Measurements from ENCODE around the gene PHF10.

The PHF10 gene

DNA sequence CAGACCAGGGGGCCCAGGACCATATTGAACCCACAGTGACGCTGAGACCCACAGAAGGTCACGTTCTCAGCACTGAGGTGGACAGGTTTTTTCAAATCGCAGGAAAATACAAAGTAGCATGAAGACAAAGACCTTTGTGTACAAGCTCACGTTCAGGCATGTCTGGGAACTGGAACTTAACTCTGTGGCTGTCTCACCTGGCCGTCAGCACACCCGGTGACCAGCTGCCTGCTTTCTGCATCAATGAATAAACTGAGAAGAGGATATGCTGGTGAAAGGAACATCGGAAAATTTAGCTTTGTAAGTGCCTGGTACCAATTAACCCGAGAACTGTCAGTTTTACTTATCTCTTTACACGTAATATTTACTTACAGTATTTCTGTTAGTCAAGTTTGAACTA, 59.0 kb downstream of the PHF10 start:
- Histone ChIP-seq H3K27me3 (ENCODE audit: insufficient read depth, low read length) (no peaks in the 10 kb centered on the region), H3K4ac (ENCODE audit: low read depth, low read length) (no peak overlapping the region), H2BK12ac (ENCODE audit: low read length) (no peak overlapping the region), H4K91ac (ENCODE audit: low read depth, low read length) (no peak overlapping the region), H2AFZ (ENCODE audit: insufficient read depth, low read length, poor library complexity) (no peak overlapping the region), H3K36me3 (ENCODE audit: control insufficient read depth in 1 of 2, insufficient read depth in 2 of 2, low read length in 2 of 2) (peaks cover 42 to 55% of the 10 kb centered on the region in 2 experiments), H3K79me1 (ENCODE audit: low read length) (no peaks in the 10 kb centered on the region), H3K18ac (ENCODE audit: low read length) (no peak overlapping the region), H2AK5ac (ENCODE audit: low read length) (no peak overlapping the region), H3K4me2 (ENCODE audit: low read length) (no peak overlapping the region), H3K9ac (ENCODE audit: low read length) (no peak overlapping the region), H4K12ac (ENCODE audit: low read depth, low read length) (no peak overlapping the region), H3K14ac (ENCODE audit: low read length) (no peak overlapping the region), H3K9me3 (ENCODE audit: insufficient read depth, low read depth, low read length) (peaks cover 1% of the 10 kb centered on the region), H3K27ac (ENCODE audit: low read depth, low read length) (no peak overlapping the region), H3K4me3 (ENCODE audit: low read depth, low read length) (no peak overlapping the region), H3K23ac (ENCODE audit: low read length) (no peak overlapping the region), H3K4me1 (ENCODE audit: control insufficient read depth in 1 of 2, insufficient read depth in 2 of 2, low read length in 2 of 2) (no peaks in the 10 kb centered on the region), H3K79me2 (ENCODE audit: control insufficient read depth, insufficient read depth, low read length, poor library complexity) (no peaks in the 10 kb centered on the region), H4K8ac (ENCODE audit: low read depth, low read length) (no peak overlapping the region), H2BK5ac (ENCODE audit: low read depth, low read length, poor library complexity) (no peak overlapping the region), H2BK120ac (ENCODE audit: insufficient read depth, low read length, poor library complexity) (no peak overlapping the region)
- WGBS (ENCODE audit: extremely low coverage, insufficient coverage, insufficient read length) = no CpG with 5 or more reads among the region's 9 CpGs
- DNase-seq = no peak

DNA sequence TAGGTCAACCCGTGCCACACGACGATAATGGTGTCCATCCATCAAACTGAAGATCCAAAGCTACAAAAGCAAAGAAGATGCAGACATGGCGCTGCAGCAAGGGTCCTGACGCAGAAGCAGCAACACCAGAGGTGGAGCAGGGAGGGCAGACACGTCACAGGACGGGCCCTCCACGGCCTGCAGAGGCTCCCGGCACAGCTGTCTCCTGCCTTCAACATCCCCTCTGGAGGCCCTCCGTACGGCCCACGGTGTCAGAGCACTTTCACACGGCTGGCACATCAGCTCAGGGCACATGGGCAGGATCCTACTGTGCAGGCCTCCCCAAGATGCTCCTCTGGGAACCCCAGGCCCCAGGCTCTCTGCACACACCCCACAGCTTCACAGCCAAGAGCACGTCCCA, 60.1 kb downstream of the PHF10 start:
- no CpG with 5 or more reads among the region's 14 CpGs for WGBS (ENCODE audit: extremely low coverage, insufficient coverage, insufficient read length)
- Histone ChIP-seq H3K4me2 (ENCODE audit: low read length) (no peak overlapping the region), H2AFZ (ENCODE audit: insufficient read depth, low read length, poor library complexity) (no peak overlapping the region), H3K23ac (ENCODE audit: low read length) (no peak overlapping the region), H3K79me1 (ENCODE audit: low read length) (no peaks in the 10 kb centered on the region), H3K27ac (ENCODE audit: low read depth, low read length) (no peak overlapping the region), H3K9ac (ENCODE audit: low read length) (no peak overlapping the region), H3K4ac (ENCODE audit: low read depth, low read length) (no peak overlapping the region), H3K36me3 (ENCODE audit: control insufficient read depth in 1 of 2, insufficient read depth in 2 of 2, low read length in 2 of 2) (peaks cover 46 to 59% of the 10 kb centered on the region in 2 experiments), H2BK5ac (ENCODE audit: low read depth, low read length, poor library complexity) (no peak overlapping the region), H3K14ac (ENCODE audit: low read length) (no peak overlapping the region), H4K8ac (ENCODE audit: low read depth, low read length) (no peak overlapping the region), H2AK5ac (ENCODE audit: low read length) (no peak overlapping the region), H3K79me2 (ENCODE audit: control insufficient read depth, insufficient read depth, low read length, poor library complexity) (no peaks in the 10 kb centered on the region), H3K27me3 (ENCODE audit: insufficient read depth, low read length) (no peaks in the 10 kb centered on the region), H2BK12ac (ENCODE audit: low read length) (no peak overlapping the region), H3K4me1 (ENCODE audit: control insufficient read depth in 1 of 2, insufficient read depth in 2 of 2, low read length in 2 of 2) (no peaks in the 10 kb centered on the region), H3K9me3 (ENCODE audit: insufficient read depth, low read depth, low read length) (peaks cover 1% of the 10 kb centered on the region), H4K91ac (ENCODE audit: low read depth, low read length) (no peak overlapping the region), H4K12ac (ENCODE audit: low read depth, low read length) (no peak overlapping the region), H2BK120ac (ENCODE audit: insufficient read depth, low read length, poor library complexity) (no peak overlapping the region), H3K18ac (ENCODE audit: low read length) (no peak overlapping the region), H3K4me3 (ENCODE audit: low read depth, low read length) (no peak overlapping the region)
- DNase-seq = no peak

DNA sequence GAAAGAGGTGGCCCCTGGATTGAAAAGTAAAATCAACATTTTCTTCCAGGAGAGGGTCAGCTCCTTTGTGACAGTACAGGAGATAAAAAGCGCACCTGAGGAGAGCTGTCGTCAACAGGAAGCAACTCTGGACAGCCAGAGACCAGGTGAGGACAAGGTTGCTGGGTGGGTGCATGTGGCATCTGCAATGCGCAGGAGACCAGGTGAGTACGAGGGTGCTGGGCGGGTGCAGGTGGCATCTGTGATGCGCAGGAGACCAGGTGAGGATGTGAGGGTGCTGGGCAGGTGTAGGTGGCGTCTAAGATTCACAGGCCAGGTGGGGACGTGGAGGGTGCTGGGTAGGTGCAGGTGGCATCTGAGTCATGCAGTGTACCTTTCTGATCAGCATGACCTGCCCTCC, 60.8 kb downstream of the PHF10 start:
- Histone ChIP-seq H3K79me1 (ENCODE audit: low read length) (no peaks in the 10 kb centered on the region), H3K9ac (ENCODE audit: low read length) (no peak overlapping the region), H2AK5ac (ENCODE audit: low read length) (no peak overlapping the region), H2BK5ac (ENCODE audit: low read depth, low read length, poor library complexity) (no peak overlapping the region), H3K4ac (ENCODE audit: low read depth, low read length) (no peak overlapping the region), H3K4me3 (ENCODE audit: low read depth, low read length) (no peak overlapping the region), H4K91ac (ENCODE audit: low read depth, low read length) (no peak overlapping the region), H4K12ac (ENCODE audit: low read depth, low read length) (no peak overlapping the region), H3K4me1 (ENCODE audit: control insufficient read depth in 1 of 2, insufficient read depth in 2 of 2, low read length in 2 of 2) (no peaks in the 10 kb centered on the region), H3K14ac (ENCODE audit: low read length) (no peak overlapping the region), H2BK12ac (ENCODE audit: low read length) (no peak overlapping the region), H3K9me3 (ENCODE audit: insufficient read depth, low read depth, low read length) (peaks cover 1% of the 10 kb centered on the region), H2AFZ (ENCODE audit: insufficient read depth, low read length, poor library complexity) (no peak overlapping the region), H4K8ac (ENCODE audit: low read depth, low read length) (no peak overlapping the region), H3K27ac (ENCODE audit: low read depth, low read length) (no peak overlapping the region), H2BK120ac (ENCODE audit: insufficient read depth, low read length, poor library complexity) (no peak overlapping the region), H3K23ac (ENCODE audit: low read length) (no peak overlapping the region), H3K36me3 (ENCODE audit: control insufficient read depth in 1 of 2, insufficient read depth in 2 of 2, low read length in 2 of 2) (peaks cover 49 to 60% of the 10 kb centered on the region in 2 experiments), H3K4me2 (ENCODE audit: low read length) (no peak overlapping the region), H3K18ac (ENCODE audit: low read length) (no peak overlapping the region), H3K79me2 (ENCODE audit: control insufficient read depth, insufficient read depth, low read length, poor library complexity) (no peaks in the 10 kb centered on the region), H3K27me3 (ENCODE audit: insufficient read depth, low read length) (no peaks in the 10 kb centered on the region)
- no peak for DNase-seq
- no CpG with 5 or more reads among the region's 8 CpGs for WGBS (ENCODE audit: extremely low coverage, insufficient coverage, insufficient read length)

DNA sequence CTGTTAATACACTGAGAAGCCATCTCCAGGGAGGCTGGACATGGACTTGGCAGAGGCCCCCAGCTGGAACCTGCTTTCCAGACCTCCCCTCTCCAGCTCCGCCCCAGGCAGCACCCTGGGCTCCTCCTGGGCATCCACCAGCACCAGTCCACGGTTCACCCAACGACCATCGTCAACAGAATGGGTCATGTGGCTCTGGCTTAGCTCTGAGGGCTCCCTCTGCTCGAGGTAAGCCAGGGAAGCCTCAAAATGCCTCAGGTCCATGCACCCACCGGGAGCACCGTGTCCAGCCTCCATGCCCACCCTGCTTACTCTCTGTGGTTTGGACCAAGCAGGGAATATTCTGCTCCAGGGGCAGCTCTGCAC, 62.9 kb downstream of the PHF10 start:
- no peak overlapping the region for H2BK120ac ChIP-seq (ENCODE audit: insufficient read depth, low read length, poor library complexity)
- DNase-seq = no peak
- H3K79me2 ChIP-seq (ENCODE audit: control insufficient read depth, insufficient read depth, low read length, poor library complexity) = no peaks in the 10 kb centered on the region
- H3K9ac ChIP-seq (ENCODE audit: low read length) = no peak overlapping the region
- no peaks in the 10 kb centered on the region for H3K27me3 ChIP-seq (ENCODE audit: insufficient read depth, low read length)
- H3K4me2 ChIP-seq (ENCODE audit: low read length) = no peak overlapping the region
- no peak overlapping the region for H4K91ac ChIP-seq (ENCODE audit: low read depth, low read length)
- H3K4me1 ChIP-seq (ENCODE audit: control insufficient read depth in 1 of 2, insufficient read depth in 2 of 2, low read length in 2 of 2) = no peaks in the 10 kb centered on the region
- no peak overlapping the region for H4K8ac ChIP-seq (ENCODE audit: low read depth, low read length)
- no peak overlapping the region for H4K12ac ChIP-seq (ENCODE audit: low read depth, low read length)
- H3K18ac ChIP-seq (ENCODE audit: low read length) = no peak overlapping the region
- no peak overlapping the region for H3K27ac ChIP-seq (ENCODE audit: low read depth, low read length)
- no peaks in the 10 kb centered on the region for H3K79me1 ChIP-seq (ENCODE audit: low read length)
- no peak overlapping the region for H3K4me3 ChIP-seq (ENCODE audit: low read depth, low read length)
- no CpG with 5 or more reads among the region's 7 CpGs for WGBS (ENCODE audit: extremely low coverage, insufficient coverage, insufficient read length)
- H2BK12ac ChIP-seq (ENCODE audit: low read length) = no peak overlapping the region
- peaks cover 3% of the 10 kb centered on the region for H3K9me3 ChIP-seq (ENCODE audit: insufficient read depth, low read depth, low read length)
- H2AFZ ChIP-seq (ENCODE audit: insufficient read depth, low read length, poor library complexity) = no peak overlapping the region
- no peak overlapping the region for H3K23ac ChIP-seq (ENCODE audit: low read length)
- H3K4ac ChIP-seq (ENCODE audit: low read depth, low read length) = no peak overlapping the region
- H2BK5ac ChIP-seq (ENCODE audit: low read depth, low read length, poor library complexity) = no peak overlapping the region
- peaks cover 54 to 61% of the 10 kb centered on the region in 2 experiments for H3K36me3 ChIP-seq (ENCODE audit: control insufficient read depth in 1 of 2, insufficient read depth in 2 of 2, low read length in 2 of 2)
- H2AK5ac ChIP-seq (ENCODE audit: low read length) = no peak overlapping the region
- no peak overlapping the region for H3K14ac ChIP-seq (ENCODE audit: low read length)

All from trophoblast cell (in vitro differentiated cells and primary cell).